Motor neuron (in vitro differentiated cells): ENCODE results near the gene ACAA1. TPM values are rescaled to one million over a fixed set of nuclear protein-coding genes. Genes with fewer than 3 reads are reported as not detected.
"Not testable (repeated sequence)": the region's sequence is repeated elsewhere in the genome, so short reads cannot be mapped to it uniquely, and the experiment has no call there.

Experiments used
- ATAC-seq, 8 experiments: fragments of 200-7000 bp; cut with Tn5 transposase; replicated peaks in 6 of 8; 2 replicates each; pipeline ENCODE4 v1.8.0; 2021; ENCODE audit warnings: mild to moderate bottlenecking in 8 of 8, moderate library complexity in 8 of 8
- H3K27ac ChIP-seq, 2 donors: fragments of 250-450 bp; sonication (Bioruptor Pico); 2 replicates each; pipeline ENCODE4 v1.9.0; 2021; ENCODE audit warnings: antibody characterized with exemption in 2 of 2, mild to moderate bottlenecking in 2 of 2, moderate library complexity in 1 of 2
- H3K4me1 ChIP-seq, 2 donors: fragments of 250-450 bp; sonication (Bioruptor Pico); replicated peaks in 1 of 2; 2 replicates each; pipeline ENCODE4 v1.6.1; 2021; ENCODE audit warnings: antibody characterized with exemption in 2 of 2, mild to moderate bottlenecking in 2 of 2, moderate library complexity in 1 of 2
- H3K4me3 ChIP-seq, 5 donors: fragments of 250-450 bp; sonication (Bioruptor Pico); 2 replicates each; pipeline ENCODE4 v1.9.0; 2021; ENCODE audit warnings: antibody characterized with exemption in 5 of 5, mild to moderate bottlenecking in 5 of 5, moderate library complexity in 4 of 5
- WGBS, 10 experiments: fragments of 450-650 bp; shearing (Covaris generic); methylation state at CpG; one replicate each; pipeline ENCODE4 v1.0.0; 2022; 5-methylcytosine and 5-hydroxymethylcytosine counted together
- in situ Hi-C, 9 experiments: fragments of 400-800 bp; cut with MboI; loops; one replicate each; pipeline ENCODE4 v1.15.0; 2021; ENCODE audit warnings: low sequenced_read_pairs in 9 of 9, low pct_unique_long_range_greater_than_20kb in 2 of 9; ENCODE audit not compliant: unreplicated experiment in 9 of 9
- total RNA-seq, 8 experiments: library from RNA; unstranded; fragments of 300-600 nt; gene quantifications; 2 replicates each; pipeline versions ENCODE4 v1.2.3 to v1.2.4, GENCODE V29; 2022

Gene ACAA1
- total RNA-seq, 8 experiments from 2014 or later = 11.3 to 60.3 (median 25.7) TPM

DNA sequence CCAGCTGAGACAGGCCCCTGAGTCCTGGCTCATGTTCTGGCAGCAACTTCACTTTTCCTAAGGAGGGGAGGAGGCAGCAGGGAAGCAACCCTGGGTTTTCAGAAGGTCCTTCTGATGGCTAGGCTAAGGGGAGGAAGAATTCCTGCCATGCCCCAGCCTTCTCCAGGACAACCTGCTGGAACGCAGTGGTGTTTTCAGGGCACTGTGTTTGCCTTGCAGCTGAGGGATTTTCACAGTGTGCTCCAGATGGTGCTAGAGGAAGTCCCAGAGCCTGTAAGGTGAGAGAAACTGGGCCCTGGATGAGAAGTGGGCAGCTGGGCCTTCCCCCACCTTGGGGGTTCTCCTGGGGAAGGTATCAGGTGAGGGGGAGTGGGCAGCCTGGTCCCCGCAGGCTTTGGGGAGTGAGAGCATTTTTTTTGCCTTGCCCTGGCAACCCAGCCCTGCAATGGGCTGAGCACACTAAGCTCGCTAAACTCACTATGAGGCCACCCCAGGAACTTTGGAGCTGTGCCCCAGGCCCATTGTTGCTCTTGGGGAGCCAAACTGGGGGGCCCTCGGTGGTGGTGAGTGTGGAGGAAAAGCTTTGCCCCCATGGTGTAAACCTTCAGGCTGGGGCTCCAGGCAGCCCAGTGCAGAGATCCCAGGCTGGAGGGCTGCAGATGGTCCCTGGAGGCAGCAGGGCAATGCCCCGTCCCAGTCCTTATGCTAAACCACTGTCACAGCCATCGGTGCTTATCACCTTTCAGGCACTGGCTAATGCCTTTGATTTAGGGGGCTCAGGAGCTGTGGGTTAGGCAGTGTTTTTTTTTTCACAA lies 41.1 kb downstream of the ACAA1 start:
- in situ Hi-C loops = no loop called here
- peak in 3 of 8 experiments; percentile 75 to 98 (median 78) for ATAC-seq
- 19 to 90% (median 82%) methylated on average over 1 to 3 of the region's 6 CpGs; no CpG with 5 or more reads in 4 of the 10 experiments for WGBS, 10 experiments
- Histone ChIP-seq H3K27ac (no peak overlapping the region), H3K4me3 (no peak overlapping the region), H3K4me1 (peaks cover 11 to 13% of the 10 kb centered on the region in 2 donors)

DNA sequence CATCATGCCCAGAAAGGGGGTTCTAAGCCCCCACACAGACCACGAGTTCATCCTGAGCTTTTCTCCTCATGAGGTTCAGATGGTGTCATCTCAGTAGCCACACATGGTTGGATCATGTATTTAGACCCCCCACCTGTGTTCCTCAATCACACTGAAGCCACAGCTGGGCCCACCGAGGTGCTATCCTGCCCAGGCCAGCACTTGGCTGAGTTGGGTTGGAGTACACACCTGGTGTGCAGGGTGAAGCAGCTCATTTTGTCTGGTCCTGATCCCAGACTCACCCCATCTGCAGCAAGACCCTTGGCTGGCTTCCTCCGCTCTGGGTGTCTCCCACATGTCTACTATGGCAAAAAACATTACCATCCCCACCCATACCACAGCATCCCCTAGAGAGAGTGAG lies 41.9 kb downstream of the ACAA1 start:
- no peak overlapping the region for H3K27ac ChIP-seq
- H3K4me1 ChIP-seq = peaks cover 9 to 11% of the 10 kb centered on the region in 2 donors
- no peak overlapping the region for H3K4me3 ChIP-seq
- no peak for ATAC-seq
- 60 to 100% methylated on average over 1 of the region's 3 CpGs; no CpG with 5 or more reads in 8 of the 10 experiments for WGBS, 10 experiments
- in situ Hi-C loops = no loop called here

DNA sequence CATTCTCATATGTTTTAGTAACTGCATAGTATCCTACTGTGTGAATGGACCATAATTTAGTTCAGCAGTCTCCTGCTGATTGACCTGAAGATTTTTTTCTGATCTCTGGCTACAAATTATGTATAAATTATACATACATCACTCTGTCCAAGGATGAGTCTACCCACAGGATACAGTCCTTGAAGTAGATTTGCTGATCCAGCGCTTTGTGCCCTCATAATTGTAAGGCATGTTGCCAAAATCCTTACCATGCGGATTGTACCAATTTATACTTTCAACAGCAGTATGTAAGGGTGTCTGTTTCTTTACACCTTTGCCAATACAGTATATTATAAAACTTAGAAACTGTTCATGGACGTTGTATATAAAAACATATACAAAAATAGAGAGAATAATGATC lies 46.5 kb downstream of the ACAA1 start:
- in situ Hi-C loops = no loop called here
- Histone ChIP-seq H3K27ac (no peak overlapping the region), H3K4me1 (no peaks in the 10 kb centered on the region), H3K4me3 (no peak overlapping the region)
- 0 to 100% (median 68%) methylated on average over 1 to 3 of the region's 3 CpGs for WGBS, 10 experiments
- no peak for ATAC-seq

DNA sequence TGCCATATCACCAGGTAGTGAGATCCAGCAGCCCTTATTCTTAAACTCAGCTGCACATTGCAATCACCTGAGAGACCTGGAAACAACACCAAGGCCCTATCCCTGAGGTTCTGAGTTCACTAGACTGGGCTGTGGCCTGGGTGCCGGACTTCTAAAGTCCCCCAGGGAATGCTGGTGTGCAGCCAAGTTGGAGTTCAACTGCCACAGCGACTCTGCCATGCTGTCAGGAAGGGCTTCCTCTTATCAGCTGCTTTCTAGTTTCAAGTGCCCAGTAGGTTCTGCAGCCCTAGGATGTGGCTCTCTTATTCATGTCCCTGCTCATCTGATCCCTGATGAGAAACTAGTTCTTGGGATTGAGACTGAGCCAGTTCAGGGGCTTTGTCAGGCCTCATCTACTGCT lies 47.8 kb downstream of the ACAA1 start:
- Histone ChIP-seq H3K4me1 (no peaks in the 10 kb centered on the region), H3K27ac (no peak overlapping the region), H3K4me3 (no peak overlapping the region)
- ATAC-seq = no peak
- in situ Hi-C loops = no loop called here
- 60 to 83% methylated on average over 1 of the region's 2 CpGs; no CpG with 5 or more reads in 8 of the 10 experiments for WGBS, 10 experiments

DNA sequence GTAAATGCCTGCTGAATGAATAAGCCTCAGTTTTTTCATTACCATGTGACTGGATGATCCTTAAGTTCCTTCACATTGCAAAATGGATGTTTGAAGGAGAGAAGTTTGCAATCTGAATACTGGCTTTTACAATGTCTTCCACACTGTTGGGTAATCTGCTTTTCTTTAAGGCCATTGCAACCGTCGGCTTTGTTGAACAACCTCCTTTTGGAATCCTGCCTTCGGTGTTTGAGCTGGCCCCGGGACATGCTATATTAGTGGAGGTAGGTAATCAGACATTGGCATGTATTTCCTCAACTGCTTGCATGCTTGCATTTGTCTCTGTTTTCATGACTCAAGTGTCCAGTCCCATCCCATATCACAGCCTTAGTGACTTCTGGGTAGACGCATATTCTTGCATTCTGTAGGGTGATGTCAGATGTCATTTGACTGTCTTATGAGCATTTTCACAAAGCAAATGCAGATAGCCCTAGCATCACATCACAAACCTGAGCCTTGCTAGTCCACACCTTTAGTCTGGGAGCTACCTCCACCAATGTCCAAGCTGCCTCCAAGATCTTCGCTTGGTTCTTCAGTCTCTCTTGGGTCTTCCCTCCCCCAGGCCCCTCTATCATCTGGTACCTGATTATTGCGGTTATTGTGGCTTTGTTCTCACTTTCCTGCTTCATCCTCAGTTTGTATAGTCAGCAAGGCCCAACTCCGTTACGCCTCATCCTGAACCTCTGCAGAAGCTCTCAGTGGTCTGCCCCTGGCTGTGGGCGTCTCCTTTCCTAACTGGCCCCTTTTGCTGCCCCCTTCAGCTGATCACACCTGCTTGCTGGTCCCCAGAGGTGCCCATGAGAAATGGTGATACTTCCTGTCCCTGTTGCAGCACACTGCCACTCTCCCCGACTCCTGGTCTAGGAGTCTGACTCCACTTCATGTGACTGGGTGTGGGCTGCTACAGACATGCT lies 48.5 kb downstream of the ACAA1 start:
- 30 to 100% (median 87%) methylated on average over 1 to 8 of the region's 11 CpGs; no CpG with 5 or more reads in 2 of the 10 experiments for WGBS, 10 experiments
- ATAC-seq = peak in 3 of 8 experiments; percentile 32 to 77 (median 73)
- Histone ChIP-seq H3K27ac (no peak overlapping the region), H3K4me3 (no peak overlapping the region), H3K4me1 (no peaks in the 10 kb centered on the region)
- in situ Hi-C loops = no loop called here

DNA sequence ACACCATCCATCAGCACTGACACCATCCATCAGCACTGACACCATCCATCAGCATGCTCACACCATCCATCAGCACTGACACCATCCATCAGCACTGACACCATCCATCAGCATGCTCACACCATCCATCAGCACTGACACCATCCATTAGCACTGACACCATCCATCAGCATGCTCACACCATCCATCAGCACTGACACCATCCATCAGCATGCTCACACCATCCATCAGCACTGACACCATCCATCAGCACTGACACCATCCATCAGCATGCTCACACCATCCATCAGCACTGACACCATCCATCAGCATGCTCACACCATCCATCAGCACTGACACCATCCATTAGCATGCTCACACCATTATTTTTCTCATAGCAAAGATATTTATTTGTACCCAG lies 49.6 kb downstream of the ACAA1 start:
- H3K4me1 ChIP-seq, H3K4me3 ChIP-seq, ATAC-seq, in situ Hi-C loops, H3K27ac ChIP-seq: not testable (repeated sequence)

DNA sequence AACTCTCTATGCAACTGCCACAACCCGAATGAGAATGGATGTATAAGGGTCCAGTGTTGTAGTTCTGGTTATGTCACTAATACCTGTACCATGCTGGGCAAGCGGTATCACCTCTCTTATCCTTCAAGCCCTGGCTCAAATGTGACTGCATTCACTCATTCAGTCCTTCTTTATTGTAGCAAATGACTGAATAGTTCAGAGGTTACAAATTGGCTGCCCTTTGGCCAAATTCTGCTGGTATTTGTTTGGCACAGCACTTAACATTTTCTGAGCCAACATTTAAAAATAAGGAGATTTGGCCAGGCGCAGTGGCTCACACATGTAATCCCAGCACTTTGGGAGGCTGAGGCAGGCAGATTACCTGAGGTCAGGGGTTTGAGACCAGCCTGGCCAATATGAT lies 50.4 kb downstream of the ACAA1 start:
- in situ Hi-C loops = no loop called here
- no peak for ATAC-seq
- no peak overlapping the region for H3K27ac ChIP-seq
- 70 to 100% (median 87%) methylated on average over 1 to 2 of the region's 3 CpGs; no CpG with 5 or more reads in 3 of the 10 experiments for WGBS, 10 experiments
- no peak overlapping the region for H3K4me3 ChIP-seq
- no peaks in the 10 kb centered on the region for H3K4me1 ChIP-seq

DNA sequence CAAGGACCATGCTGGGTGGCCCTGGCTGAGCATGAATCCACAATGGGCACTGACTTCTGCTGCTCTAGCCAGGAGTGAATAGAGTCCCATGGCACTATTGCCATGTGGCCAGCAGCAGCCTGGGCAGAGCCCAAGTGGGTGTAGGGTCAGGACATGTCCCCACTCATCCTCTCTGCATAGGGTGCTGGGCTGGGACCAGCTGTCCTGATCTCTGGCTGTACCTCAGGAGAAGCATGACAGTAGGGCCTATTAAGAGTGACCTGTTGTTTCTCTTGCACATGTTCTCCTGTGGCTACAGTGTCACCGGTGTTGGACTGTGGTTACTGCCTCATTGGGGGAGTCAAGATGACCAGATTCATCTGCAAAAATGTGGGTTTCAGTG lies 51.0 kb downstream of the ACAA1 start:
- ATAC-seq = no peak
- 60 to 100% (median 100%) methylated on average over 1 of the region's 1 CpG; no CpG with 5 or more reads in 4 of the 10 experiments for WGBS, 10 experiments
- in situ Hi-C loops = no loop called here
- Histone ChIP-seq H3K27ac (no peak overlapping the region), H3K4me1 (no peaks in the 10 kb centered on the region), H3K4me3 (no peak overlapping the region)

DNA sequence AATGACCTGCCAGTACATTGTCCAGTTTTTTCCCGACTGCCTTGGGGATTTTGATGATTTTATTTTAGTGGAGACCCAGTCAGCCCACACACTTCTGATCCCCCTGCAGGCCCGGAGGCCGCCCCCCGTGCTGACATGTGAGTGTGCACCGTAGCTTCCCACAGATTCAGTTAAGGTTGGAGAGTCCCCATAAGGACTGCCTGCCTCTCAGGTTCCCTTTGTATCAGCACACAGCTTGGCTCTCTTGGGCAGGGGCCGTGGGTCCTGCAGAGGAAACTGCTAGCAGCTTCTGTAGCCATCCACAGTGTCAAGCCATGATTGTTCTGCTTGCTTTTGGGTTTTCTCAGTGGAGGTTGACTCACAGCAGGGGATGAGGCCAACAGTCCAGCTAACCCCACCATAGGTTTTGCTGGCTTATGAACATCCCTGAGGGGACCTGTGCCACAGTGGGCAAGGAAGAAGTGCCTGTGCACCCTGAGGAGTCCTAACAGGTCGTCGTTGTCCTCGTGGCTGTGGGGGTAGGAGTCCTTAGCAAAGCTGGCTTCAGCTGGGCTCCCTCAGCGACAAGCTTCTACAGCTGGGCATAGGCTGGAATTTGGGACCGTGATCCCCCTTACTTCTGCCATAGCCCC lies 51.5 kb downstream of the ACAA1 start:
- Histone ChIP-seq H3K27ac (no peak overlapping the region), H3K4me1 (no peaks in the 10 kb centered on the region), H3K4me3 (no peak overlapping the region)
- peak in 1 of 8 experiments; percentile 37 for ATAC-seq
- 27 to 100% (median 80%) methylated on average over 1 to 4 of the region's 11 CpGs; no CpG with 5 or more reads in 5 of the 10 experiments for WGBS, 10 experiments
- in situ Hi-C loops = no loop called here

DNA sequence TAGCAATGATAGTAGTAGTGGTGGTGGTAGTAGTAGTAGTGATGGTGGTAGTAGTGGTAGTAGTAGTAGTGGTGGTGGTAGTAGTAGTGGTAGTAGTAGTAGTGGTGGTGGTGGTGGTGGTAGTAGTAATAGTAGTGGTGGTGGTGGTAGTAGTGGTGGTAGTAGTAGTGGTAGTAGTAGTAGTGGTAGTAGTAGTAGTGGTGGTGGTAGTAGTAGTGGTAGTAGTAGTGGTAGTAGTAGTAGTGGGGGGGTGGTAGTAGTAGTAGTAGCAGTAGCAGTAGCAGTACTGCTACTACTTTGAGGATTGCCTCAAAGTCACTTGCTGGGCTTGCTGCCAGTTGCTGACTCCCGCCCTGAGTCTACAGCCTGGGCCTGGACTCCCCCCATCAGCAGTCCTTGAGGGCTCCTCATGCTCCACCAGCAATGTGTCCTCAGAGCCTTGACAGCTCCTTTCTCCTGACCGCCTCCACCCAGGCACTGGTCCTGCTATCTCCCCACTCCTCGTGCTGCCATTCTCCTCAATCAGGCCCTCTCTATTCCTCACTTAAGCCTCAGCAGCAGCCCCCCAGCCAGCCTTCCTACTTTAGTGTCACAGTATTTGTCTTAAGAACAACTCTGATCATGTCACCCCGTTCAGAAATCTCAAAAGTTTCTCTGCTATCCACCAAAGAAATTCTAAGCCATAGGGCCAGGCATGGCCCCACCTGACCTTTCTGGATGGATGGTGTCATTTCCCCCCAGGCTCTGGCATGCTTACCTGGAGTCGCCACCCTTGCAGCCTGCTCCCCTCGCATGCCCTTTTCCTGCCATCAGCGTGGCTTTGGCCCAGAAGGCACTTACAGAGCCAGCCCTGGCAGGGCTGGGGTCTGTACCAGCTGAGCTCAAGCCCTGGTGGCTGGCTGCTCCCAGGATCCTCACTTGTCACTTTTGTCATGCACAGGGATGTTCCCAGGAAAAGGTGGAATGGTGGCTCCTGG lies 52.3 kb downstream of the ACAA1 start:
- WGBS, 10 experiments = 14 to 92% (median 65%) methylated on average over 1 to 6 of the region's 7 CpGs; no CpG with 5 or more reads in 3 of the 10 experiments
- in situ Hi-C loops = no loop called here
- no peak overlapping the region for H3K27ac ChIP-seq
- H3K4me1 ChIP-seq = no peaks in the 10 kb centered on the region
- ATAC-seq = peak in 7 of 8 experiments; percentile 13 to 74 (median 52)
- no peak overlapping the region for H3K4me3 ChIP-seq

DNA sequence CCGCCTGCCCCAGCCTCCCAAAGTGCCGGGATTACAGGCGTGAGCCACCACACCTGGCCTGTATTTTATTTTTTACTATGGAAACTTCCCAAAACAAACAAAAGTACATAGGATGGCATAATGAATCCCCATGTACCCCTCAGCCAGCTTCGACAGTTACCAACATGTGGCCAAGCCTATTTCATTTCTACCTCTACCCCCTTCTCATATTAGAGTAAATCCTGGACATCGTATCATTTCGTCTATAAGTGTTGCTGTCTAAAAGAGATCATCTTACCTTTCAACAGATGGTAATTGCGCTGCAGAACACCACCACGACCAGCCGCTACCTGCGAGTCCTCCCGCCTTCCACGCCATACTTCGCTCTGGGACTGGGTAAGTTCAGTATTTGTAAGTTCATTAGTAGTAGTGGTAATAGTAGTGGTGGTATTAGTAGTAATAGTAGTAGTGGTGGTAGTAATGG lies 53.0 kb downstream of the ACAA1 start:
- Histone ChIP-seq H3K4me1 (no peaks in the 10 kb centered on the region), H3K4me3 (no peak overlapping the region), H3K27ac (no peak overlapping the region)
- 85 to 100% (median 95%) methylated on average over 2 to 13 of the region's 13 CpGs; no CpG with 5 or more reads in 1 of the 10 experiments for WGBS, 10 experiments
- in situ Hi-C loops = no loop called here
- no peak for ATAC-seq

DNA sequence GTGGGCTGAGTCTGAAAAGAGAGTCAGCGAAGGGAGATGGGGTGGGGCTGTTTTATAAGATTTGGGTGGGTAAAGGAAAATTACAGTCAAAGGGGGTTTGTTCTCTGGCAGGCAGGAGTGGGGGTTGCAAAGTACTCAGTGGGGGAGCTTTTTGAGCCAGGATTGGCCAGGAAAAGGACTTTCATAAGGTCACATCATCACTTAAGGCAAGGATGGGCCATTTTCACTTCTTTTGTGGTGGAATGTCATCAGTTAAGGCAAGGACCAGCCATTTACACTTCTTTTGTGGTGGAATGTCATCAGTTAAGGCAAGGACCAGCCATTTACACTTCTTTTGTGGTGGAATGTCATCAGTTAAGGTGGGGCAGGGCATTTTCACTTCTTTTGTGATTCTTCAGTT lies 53.7 kb downstream of the ACAA1 start:
- H3K4me1 ChIP-seq, in situ Hi-C loops, H3K27ac ChIP-seq, H3K4me3 ChIP-seq, ATAC-seq: not testable (repeated sequence)
- no CpG with 5 or more reads among the region's 1 CpG for whole genome bisulfite sequencing, 10 experiments
